ENCODE data around the gene RGS17. TPM values are rescaled to one million over a fixed set of nuclear protein-coding genes. Genes with fewer than 3 reads are reported as not detected.

Gene RGS17
- total RNA-seq, 1 experiment from 2014 or later, result 1.2 TPM

Small RNA genes within 50 kb of the gene (small RNA-seq; reads per million reads assigned to genes)
- gene AL080276.1 (0 reads per million in 2 experiments), gene RNA5SP224 (0 to 0.29 reads per million in 2 experiments)

Other genes starting within 250 kb of the RGS17 start
- 17.4 and 17.8 TPM in 2 replicates for gene FBXO5, start 148.2 kb downstream of the RGS17 start, total RNA-seq (2014; rRNA removed; shearing (Covaris generic))
- gene MTRF1L, start 128.6 kb downstream of the RGS17 start, total RNA-seq (2014; rRNA removed; shearing (Covaris generic)), result 29.0 and 32.5 TPM in 2 replicates